Activated CD4-positive, alpha-beta T cell treated with anti-CD3 and anti-CD28 coated beads for 24 hours (primary cell): Measurements from ENCODE around the gene OR51D1.

ENCODE experiments used
- DNase-seq, 2 donors: peaks; one replicate each; pipeline ENCODE4 v3.0.0-alpha.2; 2020; ENCODE audit warnings: low read depth in 2 of 2

OR51D1 gene

DNA sequence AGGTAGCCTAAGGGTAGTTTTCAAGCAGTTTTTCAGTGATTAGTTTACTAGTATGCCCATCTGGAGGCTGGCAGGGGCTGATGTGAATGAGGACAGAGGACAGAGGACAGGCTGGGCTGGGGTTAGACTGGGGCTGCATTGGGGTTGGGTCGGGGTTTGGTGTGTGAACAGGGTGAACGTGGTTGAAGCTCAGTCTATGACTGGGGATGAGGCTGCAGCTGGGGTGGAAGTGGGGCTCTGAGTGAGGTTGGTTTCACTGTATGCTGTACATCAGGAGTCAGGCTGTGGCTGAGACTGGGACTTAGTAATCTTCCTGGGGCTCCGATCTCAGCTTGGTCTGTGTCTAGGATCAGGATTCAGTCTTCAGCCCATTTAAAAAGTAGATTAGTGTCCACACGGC lies 7.0 kb downstream of the OR51D1 start:
- no peak for DNase-seq

DNA sequence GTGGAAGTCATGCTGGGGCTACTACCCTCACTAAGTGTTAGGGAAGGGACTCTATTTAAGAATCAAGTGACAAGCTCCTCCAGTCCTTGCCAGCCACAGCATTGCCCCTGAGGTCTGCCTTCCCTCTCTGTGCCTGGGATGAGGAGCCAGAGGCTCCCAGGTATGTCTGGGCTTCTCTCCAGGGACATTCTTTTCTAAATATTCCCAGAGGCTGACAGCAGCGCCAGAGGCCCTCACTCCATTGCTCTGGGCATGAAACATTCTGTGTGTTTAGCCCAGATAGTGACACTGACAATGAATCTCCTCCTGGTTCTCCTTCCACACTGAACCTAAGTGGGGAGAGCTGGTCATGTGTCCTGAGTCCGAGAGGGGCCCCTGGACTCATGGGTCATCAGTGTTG lies 8.7 kb downstream of the OR51D1 start:
- DNase-seq = no peak

DNA sequence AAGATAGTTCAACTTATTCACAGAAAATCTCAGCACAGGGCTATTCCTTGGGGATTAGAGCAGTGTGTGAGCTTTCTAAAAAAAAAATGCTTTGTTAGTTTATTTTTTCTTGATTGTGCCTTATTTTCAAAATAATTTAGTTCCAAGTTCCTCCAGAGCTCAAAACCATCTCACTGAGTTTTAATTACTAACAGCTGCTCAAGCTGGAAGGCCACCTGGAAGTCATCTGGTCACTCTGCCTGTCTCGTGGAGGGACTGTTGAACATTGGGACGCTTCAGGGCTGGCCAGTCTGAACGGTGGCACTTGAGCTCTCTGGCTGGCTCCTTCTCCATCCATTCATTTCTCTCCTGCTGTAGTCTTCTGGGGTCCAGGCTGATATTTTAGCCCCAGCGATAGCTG lies 10.5 kb downstream of the OR51D1 start:
- DNase-seq = no peak

DNA sequence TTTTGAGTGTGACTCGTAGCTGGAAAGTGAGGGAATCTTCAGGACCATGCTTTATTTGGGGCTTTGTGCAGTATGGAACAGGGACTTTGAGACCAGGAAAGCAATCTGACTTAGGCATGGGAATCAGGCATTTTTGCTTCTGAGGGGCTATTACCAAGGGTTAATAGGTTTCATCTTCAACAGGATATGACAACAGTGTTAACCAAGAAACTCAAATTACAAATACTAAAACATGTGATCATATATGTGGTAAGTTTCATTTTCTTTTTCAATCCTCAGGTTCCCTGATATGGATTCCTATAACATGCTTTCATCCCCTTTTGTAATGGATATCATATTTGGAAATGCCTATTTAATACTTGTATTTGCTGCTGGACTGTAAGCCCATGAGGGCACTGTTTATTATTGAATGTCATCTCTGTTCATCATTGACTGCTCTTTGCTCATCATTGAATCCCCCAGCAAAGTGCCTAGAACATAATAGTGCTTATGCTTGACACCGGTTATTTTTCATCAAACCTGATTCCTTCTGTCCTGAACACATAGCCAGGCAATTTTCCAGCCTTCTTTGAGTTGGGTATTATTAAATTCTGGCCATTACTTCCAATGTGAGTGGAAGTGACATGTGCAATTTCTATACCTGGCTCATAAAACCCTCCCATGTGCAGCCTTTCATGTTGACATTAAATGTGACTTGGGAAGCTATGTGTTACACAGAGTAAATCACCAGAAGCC lies 17.5 kb downstream of the OR51D1 start:
- DNase-seq = no peak

DNA sequence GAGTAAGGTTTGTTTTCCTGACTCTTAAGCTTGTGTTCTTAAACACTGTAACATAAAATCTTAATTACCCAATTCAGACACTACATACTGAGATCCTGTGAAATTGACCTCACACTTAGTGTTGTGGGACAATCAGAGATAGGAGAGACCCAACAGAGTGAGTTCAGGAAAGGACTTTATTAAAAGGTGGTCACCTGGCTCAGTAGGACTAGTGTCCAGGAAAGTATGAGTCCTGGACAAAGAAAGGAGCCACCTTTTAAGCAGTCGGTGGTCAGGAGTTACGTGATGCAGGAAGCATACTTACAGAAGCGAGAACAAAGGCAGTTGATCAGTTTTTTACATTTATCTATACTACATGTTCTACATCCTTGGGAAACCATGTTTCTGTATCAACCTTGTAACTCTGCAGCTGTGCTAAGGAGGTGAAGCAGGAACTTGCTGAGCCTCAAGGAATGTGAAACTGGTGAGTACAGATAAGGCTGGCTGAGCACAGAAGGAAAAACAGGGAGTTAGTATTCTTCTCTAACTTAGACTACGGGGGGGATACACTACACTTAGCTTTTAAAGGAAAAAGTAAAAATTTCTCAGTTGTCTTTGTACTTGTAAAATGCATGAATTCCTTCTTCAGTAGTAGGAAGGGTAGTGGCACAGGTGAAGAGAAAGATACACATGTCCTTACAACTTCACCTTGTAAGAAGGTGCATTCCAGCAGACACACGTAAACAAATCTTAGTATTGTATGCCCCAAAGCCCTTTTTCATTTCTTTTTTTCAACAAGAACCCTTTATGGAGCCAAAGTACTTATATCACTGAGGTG lies 21.6 kb downstream of the OR51D1 start:
- DNase-seq = no peak

DNA sequence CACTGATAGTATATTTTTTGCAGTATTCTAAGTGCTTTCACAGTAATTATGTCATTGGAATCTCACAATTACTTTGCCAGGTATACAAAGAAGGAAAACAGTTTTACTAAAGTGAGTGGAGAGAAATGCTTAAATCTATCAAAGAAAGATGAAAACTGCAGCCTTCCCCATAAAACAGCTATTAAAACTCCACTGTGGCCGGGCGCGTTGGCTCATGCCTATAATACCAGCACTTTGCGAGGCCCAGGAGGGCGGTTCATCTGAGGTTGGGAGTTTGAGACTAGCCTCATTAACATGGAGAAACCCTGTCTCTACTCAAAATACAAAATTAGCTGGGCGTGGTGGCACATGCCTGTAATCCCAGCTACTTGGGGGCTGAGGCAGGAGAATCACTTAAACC lies 25.6 kb downstream of the OR51D1 start:
- no peak for DNase-seq

DNA sequence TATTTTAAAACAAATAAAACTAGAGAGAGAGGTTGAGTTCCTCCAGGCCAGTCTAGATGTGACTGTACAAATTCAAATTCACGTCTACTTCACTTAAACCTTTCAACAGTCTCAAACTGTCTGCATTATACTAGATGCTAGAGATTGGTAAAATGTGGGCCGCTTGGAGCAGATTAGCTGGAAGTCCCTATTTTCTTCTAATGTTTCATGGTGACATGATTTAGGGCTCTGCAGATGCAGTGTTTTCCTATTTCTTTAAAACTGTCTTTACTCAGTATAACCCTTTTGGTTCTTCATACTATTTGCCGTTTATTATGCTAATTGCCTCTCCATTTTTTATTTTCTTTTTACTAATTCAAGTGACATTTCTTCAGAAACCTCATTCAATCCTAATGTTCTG lies 26.9 kb downstream of the OR51D1 start:
- DNase-seq = no peak

DNA sequence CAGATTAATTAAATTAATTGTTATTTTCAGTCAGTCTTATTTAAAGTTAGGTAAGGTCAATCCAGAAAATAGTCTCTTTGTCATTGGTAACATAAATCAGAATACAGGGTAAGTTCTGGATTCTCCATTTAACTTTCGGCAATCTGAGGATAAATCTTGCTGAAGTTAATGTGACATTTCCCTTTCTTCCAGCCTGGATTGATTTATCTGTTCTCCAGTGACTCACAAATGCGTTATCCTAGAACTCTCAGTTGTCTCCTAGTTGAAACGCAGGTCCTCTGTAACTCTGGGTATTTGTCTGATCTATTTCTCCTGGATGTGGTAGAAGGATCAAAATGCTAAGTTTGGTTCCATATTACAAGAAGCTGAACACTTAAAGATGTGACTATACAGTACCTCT lies 27.5 kb downstream of the OR51D1 start:
- no peak for DNase-seq

DNA sequence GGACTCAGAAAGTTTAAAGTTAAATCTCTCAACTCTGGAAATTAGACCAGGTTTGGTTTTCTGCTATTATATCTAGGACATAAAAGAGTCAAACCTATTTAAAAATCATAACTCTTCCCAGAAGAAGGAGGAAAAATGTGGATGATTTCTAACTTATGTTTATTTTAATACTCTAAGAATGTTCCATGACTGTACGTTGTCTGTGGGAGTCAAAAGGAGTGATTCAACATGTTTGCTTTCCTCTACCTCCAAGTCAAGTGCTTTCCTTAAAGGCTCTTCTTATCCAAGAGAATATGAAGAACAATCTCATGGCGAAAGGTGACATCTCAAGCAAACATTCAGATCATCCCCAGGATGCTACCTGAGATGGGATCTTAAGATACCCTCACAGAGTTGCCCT lies 28.1 kb downstream of the OR51D1 start:
- no peak for DNase-seq

DNA sequence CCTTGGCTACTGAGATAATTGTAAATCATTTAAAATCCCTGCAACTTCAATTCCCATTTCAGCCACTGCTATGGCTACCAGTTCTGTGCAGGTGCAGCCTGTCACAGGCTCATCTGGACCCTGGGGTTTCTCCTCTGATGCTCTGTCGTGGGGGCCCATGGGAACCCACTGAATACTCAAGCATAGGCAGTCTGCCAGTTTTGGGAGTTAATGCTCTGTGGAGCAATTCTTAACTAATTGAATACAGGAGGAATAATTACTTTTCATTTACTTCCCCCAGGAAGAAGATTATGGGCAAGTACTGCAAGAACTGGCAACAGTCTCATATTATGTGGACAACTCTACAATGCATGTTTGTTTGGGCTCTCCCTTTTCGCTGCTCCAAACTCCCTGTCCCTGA lies 34.5 kb downstream of the OR51D1 start:
- no peak for DNase-seq

DNA sequence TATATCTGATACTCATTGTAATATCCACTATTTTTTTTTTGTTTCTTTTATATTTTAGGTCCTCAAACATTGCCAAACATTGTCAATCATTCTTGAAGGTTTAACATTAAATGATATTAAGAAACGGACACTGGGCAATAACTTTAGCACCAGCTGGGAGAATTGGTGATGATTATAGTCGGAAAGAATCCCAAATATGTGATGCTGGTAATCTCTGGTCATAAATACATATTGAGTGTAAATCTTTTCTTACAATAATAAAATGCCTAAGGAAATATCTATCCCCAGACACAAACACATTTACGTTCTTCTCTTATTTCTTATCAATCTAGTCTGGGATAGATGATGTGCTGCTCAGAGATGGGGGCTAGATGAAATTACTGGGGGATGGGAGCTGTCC lies 35.2 kb downstream of the OR51D1 start:
- no peak for DNase-seq

DNA sequence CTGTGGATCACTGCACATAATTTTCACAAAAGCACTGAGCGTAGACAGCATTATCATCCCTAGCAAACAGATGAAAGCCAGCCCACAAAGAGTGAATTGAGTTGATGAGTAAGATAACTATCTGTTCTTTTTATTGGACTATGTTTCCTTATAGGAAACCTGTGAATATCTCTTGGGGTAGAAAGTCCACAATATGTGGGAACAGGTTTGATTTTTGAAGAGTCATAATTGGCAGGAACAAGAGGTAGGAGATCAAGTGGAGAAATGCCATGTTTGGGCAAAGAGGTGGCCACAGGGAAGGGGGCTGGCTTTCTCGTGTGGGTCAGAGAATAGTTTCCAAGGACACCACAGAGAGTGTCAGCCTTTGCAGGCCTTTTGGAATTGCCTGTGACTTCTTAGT lies 36.5 kb downstream of the OR51D1 start:
- DNase-seq = no peak

DNA sequence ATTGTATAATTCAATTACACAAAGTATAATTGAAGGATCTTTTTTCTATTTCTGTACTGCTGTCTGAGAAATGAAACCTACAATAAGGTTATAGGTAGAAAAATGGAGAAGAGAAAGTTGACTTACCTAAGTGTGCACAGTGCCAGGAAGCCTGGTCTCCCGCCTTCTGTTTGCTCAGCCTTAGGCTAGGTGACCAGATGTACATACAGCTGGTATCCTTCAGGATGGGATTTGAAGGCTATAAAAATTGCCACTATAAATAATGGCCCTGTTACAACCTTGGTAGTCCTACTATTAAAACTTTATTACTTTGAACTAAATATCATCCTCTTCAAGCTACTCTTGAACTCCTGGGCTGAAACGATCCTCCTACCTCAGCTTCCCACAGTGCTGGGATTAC lies 40.7 kb downstream of the OR51D1 start:
- DNase-seq = no peak

DNA sequence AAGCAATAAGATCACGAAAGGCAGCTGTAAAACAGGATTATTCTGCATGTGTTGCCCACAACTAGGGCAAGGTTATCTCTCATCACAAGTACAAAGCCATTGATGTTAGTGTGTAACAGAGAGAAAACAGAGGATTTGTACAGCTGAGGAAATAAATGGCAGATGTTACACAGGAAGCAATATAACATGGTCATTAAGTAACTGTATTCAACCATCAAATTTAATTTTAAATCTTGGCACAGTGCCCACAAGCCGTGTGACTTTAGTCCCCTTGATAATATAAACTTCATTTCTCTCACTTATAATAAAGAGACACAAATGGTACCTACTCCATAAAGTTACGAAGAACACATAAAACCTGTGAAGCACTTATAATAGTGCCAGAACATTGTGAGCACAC lies 43.1 kb downstream of the OR51D1 start:
- no peak for DNase-seq

DNA sequence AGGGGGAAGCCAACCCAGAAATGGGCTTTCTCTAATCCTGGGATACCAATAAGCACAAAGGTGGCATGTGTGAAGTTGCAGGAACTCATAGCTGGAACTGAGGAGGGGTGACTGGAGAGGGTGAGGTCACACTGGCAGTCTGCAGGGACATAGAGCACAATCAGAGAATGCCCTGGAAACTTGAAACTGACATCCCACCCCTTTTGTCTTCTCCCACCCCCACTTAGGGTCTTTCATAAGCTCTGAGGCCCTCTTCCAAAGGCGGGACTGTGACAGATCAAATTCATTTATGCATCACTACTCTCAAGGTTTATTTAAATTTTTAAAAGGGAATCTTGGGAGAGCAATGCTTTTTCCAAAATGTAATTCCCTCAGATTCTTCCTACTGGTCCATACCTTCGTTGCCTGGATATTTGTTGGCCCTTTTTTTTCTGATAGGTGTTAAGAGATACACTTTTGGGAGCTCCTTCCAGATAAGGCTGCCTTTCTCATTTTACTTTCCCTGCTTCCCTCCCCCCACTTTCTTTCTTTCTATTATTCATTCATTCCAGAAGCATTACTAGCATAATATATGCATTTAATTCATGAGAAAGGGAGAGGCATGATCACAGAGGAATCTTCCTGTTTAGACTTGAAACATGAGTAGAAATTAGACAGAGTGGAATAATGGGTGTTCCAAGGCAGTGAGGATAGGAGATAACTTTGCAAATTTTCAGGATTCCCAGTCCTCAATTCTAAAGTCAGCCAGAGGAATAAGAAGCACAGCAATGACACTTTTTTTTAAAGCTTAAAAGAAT lies 45.5 kb downstream of the OR51D1 start:
- DNase-seq = no peak

DNA sequence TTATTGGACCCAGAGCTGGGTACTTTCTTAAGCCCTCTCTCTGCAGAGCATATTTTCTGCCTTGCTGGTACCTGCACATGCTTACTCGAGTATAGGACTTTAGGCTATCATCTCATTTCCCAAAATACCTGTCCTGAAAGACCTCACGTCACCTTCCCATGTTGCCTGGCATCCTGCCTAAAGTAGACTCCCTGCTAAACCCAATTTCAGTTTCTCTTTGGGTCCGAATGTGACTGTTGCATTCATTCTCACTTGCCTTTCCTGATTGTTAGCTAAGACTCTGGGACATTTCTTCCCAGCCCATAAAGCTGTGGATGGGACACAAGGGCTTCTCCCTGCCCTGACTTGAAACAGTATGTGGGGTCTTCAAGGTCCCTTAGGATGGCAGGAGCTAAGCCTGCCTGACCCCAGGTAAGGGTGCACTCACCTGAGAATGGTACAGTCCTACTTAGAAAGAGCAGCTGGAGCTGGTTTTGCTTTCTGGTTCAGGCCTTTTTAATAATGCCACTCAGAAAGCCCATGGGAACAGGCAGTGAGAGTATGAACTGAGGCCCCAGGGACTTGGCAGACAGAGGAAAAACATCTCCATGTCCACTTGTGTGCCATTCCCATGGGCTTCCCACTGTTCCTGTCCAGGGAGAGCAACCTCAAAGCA lies 47.5 kb downstream of the OR51D1 start:
- no peak for DNase-seq
